Endothelial cell of umbilical vein (primary cell): ENCODE data around the gene NGF. TPM values are rescaled to one million over a fixed set of nuclear protein-coding genes. Genes with fewer than 3 reads are reported as not detected.

ENCODE experiments used
- BruUV-seq: library from RNA; stranded (reverse); fragments of 400-500 nt; replicated peaks from 2 replicates; lab custom pipeline; 2021; lab: Mats Ljungman, UMichigan
- CTCF ChIA-PET: fragments of 300-600, 350-600 bp; sonication (Branson Sonifier 250); formaldehyde crosslinking; loops from one replicate; lab custom pipeline; 2021; ENCODE audit warnings: antibody characterized with exemption, inconsistent platforms; lab: Charles Lee
- POLR2A ChIA-PET: fragments of 300-600, 350-600 bp; sonication (Branson Sonifier 250); formaldehyde crosslinking; loops from one replicate; lab custom pipeline; 2021; ENCODE audit warnings: antibody characterized with exemption, inconsistent platforms; lab: Charles Lee
- DNase-seq: peaks from one replicate; pipeline ENCODE4 v3.0.0-alpha.2; 2011; ENCODE audit warnings: low read depth, low spot score
- FAIRE-seq: peaks from 2 replicates; lab custom pipeline; 2011; peaks lifted over from hg19 to GRCh38; lab: Jason Lieb, UNC
- H2AFZ ChIP-seq: 2 replicates; pipeline ENCODE4 v1.6.0; 2012; ENCODE audit warnings: low read depth, low read length, control low read depth, inconsistent platforms
- H3K27ac ChIP-seq: 2 replicates; pipeline ENCODE4 v1.5.1; 2011; ENCODE audit warnings: low read depth, mild to moderate bottlenecking, control low read depth, low read length, moderate library complexity; ENCODE audit not compliant: insufficient read depth
- H3K27me3 ChIP-seq, 2 experiments: 2 replicates each; pipeline versions ENCODE4 v1.6.0 to v1.6.1; 2011; ENCODE audit warnings: low read length in 2 of 2, mixed read lengths in 1 of 2; ENCODE audit not compliant: control insufficient read depth in 2 of 2, insufficient read depth in 2 of 2
- H3K36me3 ChIP-seq, 2 experiments: 2 replicates in 1 of 2; 3 replicates in 1 of 2; pipeline ENCODE4 v1.5.1; 2011; ENCODE audit warnings: low read length in 2 of 2, mild to moderate bottlenecking in 1 of 2, moderate library complexity in 1 of 2; ENCODE audit not compliant: control insufficient read depth in 2 of 2, insufficient read depth in 2 of 2; ENCODE audit errors: extremely low read depth in 1 of 2
- H3K4me1 ChIP-seq: 3 replicates; pipeline ENCODE4 v1.5.1; 2011; ENCODE audit warnings: mild to moderate bottlenecking, low read length; ENCODE audit not compliant: control insufficient read depth, insufficient read depth; ENCODE audit errors: extremely low read depth
- H3K4me2 ChIP-seq: 2 replicates; pipeline ENCODE4 v1.6.1; 2011; ENCODE audit warnings: low read length, control low read depth, mixed read lengths; ENCODE audit not compliant: insufficient read depth
- H3K4me3 ChIP-seq, 3 experiments: fragments of 200-600 bp in 1 of 3; sonication (generic), shearing (Covaris generic) in 1 of 3; replicated peaks in 1 of 3; 2 replicates each; pipeline ENCODE4 v1.5.1; 2011 to 2016; ENCODE audit warnings: control low read depth in 3 of 3, low read length in 3 of 3, mild to moderate bottlenecking in 2 of 3, inconsistent platforms in 1 of 3, low read depth in 1 of 3, moderate library complexity in 1 of 3; ENCODE audit not compliant: insufficient read depth in 1 of 3
- H3K79me2 ChIP-seq: 2 replicates; pipeline ENCODE4 v1.6.0; 2012; ENCODE audit warnings: low read length, inconsistent platforms; ENCODE audit not compliant: control insufficient read depth, insufficient read depth
- H3K9ac ChIP-seq: replicated peaks from 2 replicates; pipeline ENCODE3; 2011; ENCODE audit warnings: low read length, control low read depth; ENCODE audit not compliant: insufficient read depth; ENCODE audit errors: extremely low read depth
- H3K9me1 ChIP-seq: replicated peaks from 3 replicates; pipeline ENCODE4 v1.6.0; 2011; ENCODE audit warnings: mild to moderate bottlenecking, low read length; ENCODE audit not compliant: control insufficient read depth, insufficient read depth; ENCODE audit errors: extremely low read depth
- H3K9me3 ChIP-seq: replicated peaks from 2 replicates; pipeline ENCODE4 v1.5.1; 2012; ENCODE audit warnings: low read length, inconsistent platforms; ENCODE audit not compliant: control insufficient read depth, insufficient read depth
- H4K20me1 ChIP-seq: replicated peaks from 2 replicates; pipeline ENCODE3; 2011; ENCODE audit warnings: mild to moderate bottlenecking, low read length; ENCODE audit not compliant: control insufficient read depth, insufficient read depth; ENCODE audit errors: extremely low read depth
- EZH2 ChIP-seq: IDR thresholded peaks from 2 replicates; pipeline ENCODE4 v1.6.1; 2012; ENCODE audit warnings: borderline replicate concordance, low read depth, mild to moderate bottlenecking, moderate library complexity, low read length, inconsistent platforms; ENCODE audit not compliant: severe bottlenecking
- FOS ChIP-seq: IDR thresholded peaks from 2 replicates; pipeline ENCODE4 v1.6.1; 2011; ENCODE audit warnings: mild to moderate bottlenecking, low read length, moderate library complexity, borderline replicate concordance; ENCODE audit not compliant: insufficient read depth
- GATA2 ChIP-seq: IDR thresholded peaks from 2 replicates; pipeline ENCODE4 v1.7.0; 2011; ENCODE audit warnings: low read depth, mild to moderate bottlenecking, moderate library complexity, mixed read lengths, low read length; ENCODE audit not compliant: insufficient read length, insufficient read depth
- JUN ChIP-seq: IDR thresholded peaks from 2 replicates; pipeline ENCODE4 v1.6.1; 2011; ENCODE audit warnings: borderline replicate concordance, low read depth; ENCODE audit not compliant: insufficient read length, insufficient read depth
- MYC ChIP-seq: IDR thresholded peaks from one replicate; pipeline ENCODE4 v1.6.1; 2011; ENCODE audit warnings: mild to moderate bottlenecking, low read depth, low read length
- POLR2A ChIP-seq: IDR thresholded peaks from 2 replicates; pipeline ENCODE4 v1.6.1; 2012; ENCODE audit warnings: low read depth, mild to moderate bottlenecking, control low read depth, low read length
- POLR2AphosphoS5 ChIP-seq: IDR thresholded peaks from 2 replicates; pipeline ENCODE4 v1.6.1; 2012; ENCODE audit warnings: low read depth, mild to moderate bottlenecking, control low read depth, low read length, moderate library complexity; ENCODE audit not compliant: insufficient read depth
- dilution Hi-C: fragments of 300-500 bp; cut with MboI; formaldehyde crosslinking; loops from one replicate; pipeline ENCODE4 v1.15.0; 2019; ENCODE audit warnings: low sequenced_read_pairs; ENCODE audit not compliant: extremely low pct_ligation_motif_present
- intact Hi-C: fragments of 100-400 bp; cut with micrococcal nuclease; formaldehyde crosslinking; loops from one replicate; pipeline ENCODE4 v1.10.0; 2022
- polyA plus RNA-seq, 4 experiments: library from polyadenylated mRNA; depleted of rRNA in 3 of 4; stranded (reverse) in 3 of 4; unstranded in 1 of 4; fragments of >200 nt; gene quantifications; 2 replicates each; pipeline versions ENCODE4 v1.2.1 to v1.2.3, GENCODE V29; 2011 to 2012; ENCODE audit warnings: missing spikeins in 1 of 4
- total RNA-seq: library from RNA; stranded (reverse); gene quantifications from 2 replicates; pipeline ENCODE4 v1.2.3, GENCODE V29; 2021
- TF ChIP-seq, protein P1 (sequence below), 2 donors: IDR thresholded peaks; 1 replicate in 1 of 2; 2 replicates in 1 of 2; pipeline ENCODE4 v1.5.1; 2011; ENCODE audit warnings: low read length in 2 of 2, mild to moderate bottlenecking in 2 of 2, moderate library complexity in 2 of 2, control low read depth in 1 of 2, inconsistent platforms in 1 of 2, low read depth in 1 of 2; ENCODE audit not compliant: insufficient read depth in 1 of 2; ENCODE audit errors: extremely low read depth in 1 of 2
- TF ChIP-seq, protein P2 (sequence below): IDR thresholded peaks from 2 replicates; pipeline ENCODE4 v1.6.1; 2011; ENCODE audit not compliant: insufficient read depth, insufficient read length

The NGF gene
- total and polyA plus RNA-seq, 2 donors (not counting 3 experiments of a cell fraction or from before 2014, with no cell fraction given), result not detected

DNA sequence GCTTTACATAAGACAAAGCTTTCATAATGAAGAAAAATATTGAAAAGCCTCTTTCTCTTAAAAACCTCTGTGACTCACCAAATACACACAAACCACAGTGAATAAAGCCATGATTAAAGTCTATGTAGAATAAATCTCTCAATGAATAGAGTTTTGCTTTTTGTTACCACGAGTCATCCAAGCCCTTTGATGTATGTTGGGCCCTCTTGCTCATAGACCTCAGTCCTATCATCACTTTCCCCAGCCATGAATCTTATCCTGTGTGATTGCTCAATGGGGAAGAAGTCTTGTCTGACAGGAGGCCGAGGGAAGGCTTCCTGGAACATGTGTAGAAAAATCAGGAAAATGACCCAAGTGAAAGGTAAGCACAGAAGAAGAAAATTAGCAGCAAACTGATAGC, 60.8 kb downstream of the NGF start:
- no peak for TF ChIP-seq EZH2
- TF ChIP-seq JUN, result no peak
- no peak for TF ChIP-seq MYC
- TF ChIP-seq POLR2A, result no peak
- no peak for TF ChIP-seq FOS
- TF ChIP-seq, protein P1, sequence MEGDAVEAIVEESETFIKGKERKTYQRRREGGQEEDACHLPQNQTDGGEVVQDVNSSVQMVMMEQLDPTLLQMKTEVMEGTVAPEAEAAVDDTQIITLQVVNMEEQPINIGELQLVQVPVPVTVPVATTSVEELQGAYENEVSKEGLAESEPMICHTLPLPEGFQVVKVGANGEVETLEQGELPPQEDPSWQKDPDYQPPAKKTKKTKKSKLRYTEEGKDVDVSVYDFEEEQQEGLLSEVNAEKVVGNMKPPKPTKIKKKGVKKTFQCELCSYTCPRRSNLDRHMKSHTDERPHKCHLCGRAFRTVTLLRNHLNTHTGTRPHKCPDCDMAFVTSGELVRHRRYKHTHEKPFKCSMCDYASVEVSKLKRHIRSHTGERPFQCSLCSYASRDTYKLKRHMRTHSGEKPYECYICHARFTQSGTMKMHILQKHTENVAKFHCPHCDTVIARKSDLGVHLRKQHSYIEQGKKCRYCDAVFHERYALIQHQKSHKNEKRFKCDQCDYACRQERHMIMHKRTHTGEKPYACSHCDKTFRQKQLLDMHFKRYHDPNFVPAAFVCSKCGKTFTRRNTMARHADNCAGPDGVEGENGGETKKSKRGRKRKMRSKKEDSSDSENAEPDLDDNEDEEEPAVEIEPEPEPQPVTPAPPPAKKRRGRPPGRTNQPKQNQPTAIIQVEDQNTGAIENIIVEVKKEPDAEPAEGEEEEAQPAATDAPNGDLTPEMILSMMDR (IDR thresholded peaks at IDR 0.05; ENCODE audit: extremely low read depth in 1 of 2, insufficient read depth in 1 of 2, low read depth in 1 of 2, low read length in 2 of 2), result no peak
- TF ChIP-seq, protein P2, sequence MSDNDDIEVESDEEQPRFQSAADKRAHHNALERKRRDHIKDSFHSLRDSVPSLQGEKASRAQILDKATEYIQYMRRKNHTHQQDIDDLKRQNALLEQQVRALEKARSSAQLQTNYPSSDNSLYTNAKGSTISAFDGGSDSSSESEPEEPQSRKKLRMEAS, result no peak
- TF ChIP-seq POLR2AphosphoS5, result no peak
- TF ChIP-seq GATA2, result no peak
- no peaks in the 10 kb centered on the region for H3K9me3 ChIP-seq
- ChIA-PET CTCF (interaction anchor here (0.6 to 1.6 kb wide), 2 partner anchors 66 to 318 kb away, joined by 3 to 4 read pairs; no protein-coding TSS in a partner anchor), POLR2A (no interaction called here)
- no peak overlapping the region for H3K4me2 ChIP-seq
- FAIRE-seq, result no peak
- no peaks in the 10 kb centered on the region for H3K36me3 ChIP-seq
- no peaks in the 10 kb centered on the region for H3K27me3 ChIP-seq
- H3K4me1 ChIP-seq, result no peaks in the 10 kb centered on the region
- H3K4me3 ChIP-seq, result no peak overlapping the region
- no peaks in the 10 kb centered on the region for H3K79me2 ChIP-seq
- no peak overlapping the region for H3K27ac ChIP-seq
- BruUV-seq, result no TSS peak
- no peak overlapping the region for H3K9ac ChIP-seq
- H3K9me1 ChIP-seq, result no peaks in the 10 kb centered on the region
- intact Hi-C loops (loop anchor here (5.0 kb wide), 1 partner anchor 320 kb away; no protein-coding TSS in a partner anchor), dilution Hi-C loops (no loop called here)
- DNase-seq, result no peak
- H4K20me1 ChIP-seq, result no peaks in the 10 kb centered on the region
- H2AFZ ChIP-seq, result no peak overlapping the region
